ENCODE results near the gene NIPA2. TPM values are rescaled to one million over a fixed set of nuclear protein-coding genes. Genes with fewer than 3 reads are reported as not detected.
A peak's percentile ranks its signal among the peaks of the same experiment; 100 is the strongest.
"Not testable (repeated sequence)": the region's sequence is repeated elsewhere in the genome, so short reads cannot be mapped to it uniquely, and the experiment has no call there.

Gene NIPA2
- 10 to 100 TPM; 32.0 to 34.5 TPM for total RNA-seq
- total RNA-seq = 47.5 to 97.8 reads per million in 2 donors

DNA sequence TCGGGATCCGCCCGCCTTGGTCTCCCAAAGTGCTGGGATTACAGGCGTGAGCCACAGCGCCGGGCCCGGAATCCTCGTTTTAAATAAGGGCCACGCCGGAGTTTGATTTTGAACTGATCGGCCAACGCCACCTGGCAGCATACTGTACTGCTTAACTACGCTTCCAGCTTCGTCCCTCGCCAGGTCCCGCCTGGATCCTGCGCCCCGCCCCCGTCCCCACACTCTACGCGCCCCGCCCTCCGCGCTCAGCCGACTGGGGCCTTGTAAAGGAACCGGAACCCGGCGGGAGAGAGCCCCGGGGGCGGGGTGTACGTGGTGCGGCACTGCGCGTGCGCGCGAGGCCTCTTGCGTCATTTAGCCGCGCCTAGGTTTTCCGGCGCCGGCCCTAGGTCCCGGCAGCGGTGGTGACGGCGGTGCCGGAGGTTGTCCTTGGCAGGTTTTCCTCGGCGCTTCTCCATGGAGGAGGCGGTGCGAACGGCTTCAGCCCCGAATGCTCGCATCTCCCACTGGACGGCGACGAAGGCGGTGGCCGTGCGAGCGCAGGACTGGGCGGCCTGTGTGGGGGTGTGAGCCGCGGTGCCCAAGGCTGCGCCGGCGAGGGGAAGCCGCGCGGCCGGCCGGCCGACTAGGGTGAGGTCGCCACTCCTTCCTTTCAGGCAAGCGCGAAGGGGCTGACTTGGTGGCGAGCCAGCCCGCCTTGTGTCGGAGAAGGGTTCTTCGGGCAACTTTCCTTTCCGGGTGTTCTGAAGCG, at the start of gene NIPA2:
Gene NIPA2 (plus strand): TSS at position 375 of the 751 bp plus-strand sequence. CDS start 13,066 bp downstream, outside the sequence.
- peak; percentile 96 for ATAC-seq
- Mint-ChIP-seq H3K4me1 (peaks cover 25% of the 10 kb centered on the region), H3K4me3 (peak within 1 kb of the TSS; percentile 92), H3K36me3 (ENCODE audit: low read depth) (peaks cover 4% of the 10 kb centered on the region), H3K27me3 (no peaks in the 10 kb centered on the region), H3K27ac (peak within 1 kb of the TSS; percentile 93)
- peak; percentile 98 to 99 (median 99) for DNase-seq
- no peaks in the 10 kb centered on the region for H3K9me3 ChIP-seq (ENCODE audit: control insufficient read depth, low read length, poor library complexity, severe bottlenecking)

- no peaks in the 10 kb centered on the region for H3K9me3 ChIP-seq (ENCODE audit: control insufficient read depth, low read length, poor library complexity, severe bottlenecking)
- no peaks in the 10 kb centered on the region for H3K27me3 Mint-ChIP-seq
- ATAC-seq (no peak), DNase-seq (no peak)
- H3K4me3 Mint-ChIP-seq = no peak overlapping the region
- peaks cover 19% of the 10 kb centered on the region for H3K4me1 Mint-ChIP-seq
- peaks cover 2% of the 10 kb centered on the region for H3K36me3 Mint-ChIP-seq (ENCODE audit: low read depth)
- peak overlapping the region; percentile 27 for H3K27ac Mint-ChIP-seq
These were observed 44.4 kb upstream of the NIPA2 start for GRCh38 chr15:22794063-22794462.

- DNase-seq = no peak
- no peaks in the 10 kb centered on the region for H3K36me3 Mint-ChIP-seq (ENCODE audit: low read depth)
- ATAC-seq = no peak
- no peak overlapping the region for H3K4me3 Mint-ChIP-seq
- H3K27me3 Mint-ChIP-seq = no peaks in the 10 kb centered on the region
- no peaks in the 10 kb centered on the region for H3K9me3 ChIP-seq (ENCODE audit: control insufficient read depth, low read length, poor library complexity, severe bottlenecking)
- peak overlapping the region; percentile 27 for H3K27ac Mint-ChIP-seq
- peaks cover 19% of the 10 kb centered on the region for H3K4me1 Mint-ChIP-seq
These were observed 43.8 kb upstream of the NIPA2 start for GRCh38 chr15:22794621-22795167.

DNA sequence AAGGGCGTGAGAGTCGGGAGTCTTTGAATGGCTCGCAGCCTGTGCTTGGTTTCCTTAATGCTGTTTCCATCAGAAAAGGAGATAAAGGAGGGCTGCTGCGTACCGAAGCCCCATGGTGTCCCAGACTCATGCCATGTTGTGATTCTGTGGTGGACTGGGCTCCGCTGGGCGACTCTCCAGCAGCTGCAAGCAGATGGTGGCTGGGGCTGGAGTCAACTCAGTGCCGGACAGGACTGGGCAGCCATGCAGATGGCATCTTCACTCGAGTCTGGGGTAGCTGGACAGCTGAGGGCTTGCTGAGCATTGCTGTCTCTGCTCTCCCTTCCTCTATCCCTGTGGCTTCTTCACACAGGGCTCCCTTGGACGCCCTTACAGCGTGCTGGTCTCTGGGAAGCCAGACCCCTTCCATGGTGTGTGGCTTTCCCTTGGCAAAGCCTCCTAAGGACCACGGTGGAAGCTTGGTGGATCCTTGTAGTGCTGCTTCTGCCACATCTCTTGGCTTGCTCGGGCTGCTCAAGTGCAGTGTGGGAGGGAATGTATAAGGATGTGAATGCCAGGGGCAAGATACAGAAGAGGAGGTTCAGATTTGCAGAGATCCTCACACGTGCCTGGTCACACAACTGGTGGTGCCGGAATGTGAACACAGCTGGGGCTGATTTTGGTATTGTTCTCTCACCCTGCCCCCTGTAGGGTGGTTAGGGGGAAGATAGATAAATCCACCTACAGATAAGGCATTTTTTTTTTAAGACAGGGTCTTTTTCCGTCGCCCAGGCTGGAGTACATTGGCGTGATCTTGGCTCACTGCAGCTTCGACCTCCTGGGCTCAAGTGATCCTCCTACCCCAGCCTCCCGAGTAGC, 43.0 kb upstream of the NIPA2 start:
- DNase-seq = no peak
- peak overlapping the region; percentile 95 for H3K27ac Mint-ChIP-seq
- H3K36me3 Mint-ChIP-seq (ENCODE audit: low read depth) = no peaks in the 10 kb centered on the region
- H3K27me3 Mint-ChIP-seq = no peaks in the 10 kb centered on the region
- H3K4me3 Mint-ChIP-seq = no peak overlapping the region
- H3K4me1 Mint-ChIP-seq = peaks cover 18% of the 10 kb centered on the region
- ATAC-seq = no peak
- no peaks in the 10 kb centered on the region for H3K9me3 ChIP-seq (ENCODE audit: control insufficient read depth, low read length, poor library complexity, severe bottlenecking)

DNA sequence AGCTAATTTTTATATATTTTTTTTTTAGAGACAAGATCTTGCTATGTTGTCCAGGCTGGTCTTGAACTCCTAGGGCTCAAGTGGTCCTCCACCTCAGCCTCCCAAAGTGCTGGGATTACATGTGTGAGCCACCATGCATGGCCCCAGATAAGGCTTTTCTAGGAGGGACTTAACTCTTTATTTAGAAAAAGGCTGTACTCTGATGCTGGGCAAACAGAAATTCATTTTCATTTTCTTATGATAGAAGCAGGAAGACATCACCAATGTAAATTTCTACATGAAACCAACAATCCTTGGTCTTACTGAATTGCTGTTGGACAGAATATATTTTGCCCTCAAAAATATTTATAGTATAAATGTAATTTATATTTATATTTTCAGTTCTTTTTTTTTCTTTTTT, 42.4 kb upstream of the NIPA2 start:
- Mint-ChIP-seq H3K4me3 (no peak overlapping the region), H3K27ac (peak overlapping the region; percentile 95), H3K36me3 (ENCODE audit: low read depth) (no peaks in the 10 kb centered on the region)

GRCh38 chr15:22799902-22800301, 38.6 kb upstream of the NIPA2 start:
- H3K9me3 ChIP-seq (ENCODE audit: control insufficient read depth, low read length, poor library complexity, severe bottlenecking) = no peaks in the 10 kb centered on the region
- DNase-seq (no peak), ATAC-seq (no peak)
- Mint-ChIP-seq H3K4me3 (peak overlapping the region; percentile 31), H3K4me1 (peaks cover 13% of the 10 kb centered on the region), H3K36me3 (ENCODE audit: low read depth) (no peaks in the 10 kb centered on the region), H3K27me3 (no peaks in the 10 kb centered on the region), H3K27ac (no peak overlapping the region)

More for the DNA sequence above, 42.4 kb upstream of the NIPA2 start:
- ATAC-seq (no peak), DNase-seq (no peak)
- Mint-ChIP-seq H3K4me1 (peaks cover 16% of the 10 kb centered on the region), H3K27me3 (no peaks in the 10 kb centered on the region)
- H3K9me3 ChIP-seq (ENCODE audit: control insufficient read depth, low read length, poor library complexity, severe bottlenecking) = no peaks in the 10 kb centered on the region

GRCh38 chr15:22803006-22803405, 35.5 kb upstream of the NIPA2 start:
- not testable (repeated sequence) for DNase-seq; H3K9me3 ChIP-seq (ENCODE audit: control insufficient read depth, low read length, poor library complexity, severe bottlenecking); H3K36me3 Mint-ChIP-seq (ENCODE audit: low read depth); H3K4me3 Mint-ChIP-seq; H3K27me3 Mint-ChIP-seq; ATAC-seq; H3K27ac Mint-ChIP-seq; H3K4me1 Mint-ChIP-seq

DNA sequence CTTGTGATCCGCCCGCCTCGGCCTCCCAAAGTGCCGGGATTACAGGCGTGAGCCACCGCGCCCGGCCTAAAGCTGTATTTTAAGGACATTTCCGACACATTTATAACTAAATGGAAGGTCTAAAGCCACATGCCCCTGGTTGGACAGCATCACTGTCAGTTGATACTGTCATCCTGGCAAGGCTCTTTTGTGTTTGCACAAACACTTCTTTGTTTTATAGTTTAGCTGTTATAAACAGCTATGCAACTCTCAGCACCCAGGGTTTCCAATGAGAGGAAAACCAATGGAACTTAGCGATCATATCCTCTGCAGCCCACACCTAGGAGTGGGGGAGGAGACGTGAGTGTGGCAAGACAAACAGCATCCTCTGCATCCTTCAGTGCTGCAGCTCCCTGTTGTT, 32.3 kb upstream of the NIPA2 start:
- Mint-ChIP-seq H3K36me3 (ENCODE audit: low read depth) (no peaks in the 10 kb centered on the region), H3K4me3 (no peak overlapping the region), H3K27me3 (no peaks in the 10 kb centered on the region), H3K27ac (no peak overlapping the region), H3K4me1 (peaks cover 7% of the 10 kb centered on the region)
- H3K9me3 ChIP-seq (ENCODE audit: control insufficient read depth, low read length, poor library complexity, severe bottlenecking) = no peaks in the 10 kb centered on the region
- ATAC-seq = no peak
- no peak for DNase-seq

DNA sequence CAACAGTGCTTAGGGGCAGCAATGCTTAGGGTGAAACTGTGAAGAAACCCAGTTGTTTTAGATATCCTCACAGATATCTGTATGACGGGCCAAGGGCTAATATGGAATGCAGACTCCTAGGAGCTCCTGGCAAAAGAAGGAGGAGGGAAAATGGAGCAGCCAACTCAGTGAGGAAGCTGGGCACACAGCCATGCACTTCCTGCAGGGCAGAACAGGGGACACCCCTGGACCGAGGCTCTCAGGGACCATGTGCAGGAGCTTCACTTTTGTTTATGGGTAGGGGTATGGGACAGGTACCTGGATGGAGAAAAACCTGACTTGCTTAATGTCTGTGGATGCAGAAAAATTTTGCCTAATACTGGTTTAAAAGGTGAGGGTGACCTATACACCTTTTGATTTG, 31.8 kb upstream of the NIPA2 start:
- H3K27me3 Mint-ChIP-seq = no peaks in the 10 kb centered on the region
- H3K4me1 Mint-ChIP-seq = peaks cover 6% of the 10 kb centered on the region
- H3K9me3 ChIP-seq (ENCODE audit: control insufficient read depth, low read length, poor library complexity, severe bottlenecking) = no peaks in the 10 kb centered on the region
- H3K36me3 Mint-ChIP-seq (ENCODE audit: low read depth) = no peaks in the 10 kb centered on the region
- DNase-seq (no peak), ATAC-seq (no peak)
- H3K4me3 Mint-ChIP-seq = no peak overlapping the region
- H3K27ac Mint-ChIP-seq = no peak overlapping the region

- not testable (repeated sequence) for ATAC-seq; H3K4me3 Mint-ChIP-seq; H3K27me3 Mint-ChIP-seq; H3K27ac Mint-ChIP-seq; H3K36me3 Mint-ChIP-seq (ENCODE audit: low read depth); H3K4me1 Mint-ChIP-seq; H3K9me3 ChIP-seq (ENCODE audit: control insufficient read depth, low read length, poor library complexity, severe bottlenecking); DNase-seq
These were observed 30.6 kb upstream of the NIPA2 start for GRCh38 chr15:22807831-22808230.

- Mint-ChIP-seq H3K27me3 (no peaks in the 10 kb centered on the region), H3K4me1 (peaks cover 2% of the 10 kb centered on the region), H3K4me3 (no peak overlapping the region), H3K27ac (no peak overlapping the region), H3K36me3 (ENCODE audit: low read depth) (no peaks in the 10 kb centered on the region)
- no peak for DNase-seq
- H3K9me3 ChIP-seq (ENCODE audit: control insufficient read depth, low read length, poor library complexity, severe bottlenecking) = no peaks in the 10 kb centered on the region
- ATAC-seq = no peak
These were observed 30.2 kb upstream of the NIPA2 start for GRCh38 chr15:22808240-22808639.

DNA sequence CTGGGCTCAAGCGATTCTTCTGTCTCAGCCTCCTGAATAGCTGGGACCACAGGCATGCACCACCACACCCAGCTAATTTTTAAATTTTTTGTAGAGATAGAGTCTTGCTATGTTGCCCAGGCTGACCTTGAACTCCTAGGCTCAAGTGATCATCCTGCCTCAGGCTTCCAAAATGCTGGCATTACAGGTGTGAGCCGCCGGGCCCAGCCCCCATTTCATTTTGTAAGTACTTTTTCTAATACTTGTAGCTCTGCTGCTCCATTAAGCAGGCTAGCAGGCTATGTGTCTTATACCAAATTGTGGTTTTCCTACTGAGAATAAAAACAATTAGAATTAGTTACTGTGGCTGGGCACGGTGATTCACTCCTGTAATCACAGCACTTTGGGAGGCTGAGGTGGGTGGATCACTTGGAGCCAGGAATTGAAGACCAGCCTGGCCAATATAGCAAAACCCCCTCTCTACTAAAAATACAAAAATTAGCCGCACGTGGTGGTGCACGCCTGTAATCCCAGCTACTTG, 29.6 kb upstream of the NIPA2 start:
- no peak overlapping the region for H3K27ac Mint-ChIP-seq
- no peaks in the 10 kb centered on the region for H3K9me3 ChIP-seq (ENCODE audit: control insufficient read depth, low read length, poor library complexity, severe bottlenecking)
- H3K4me3 Mint-ChIP-seq = no peak overlapping the region
- ATAC-seq (no peak), DNase-seq (no peak)
- H3K4me1 Mint-ChIP-seq = peaks cover 2% of the 10 kb centered on the region
- H3K36me3 Mint-ChIP-seq (ENCODE audit: low read depth) = no peaks in the 10 kb centered on the region
- H3K27me3 Mint-ChIP-seq = no peaks in the 10 kb centered on the region
